ENCODE data around the gene ATP1A2. TPM values are rescaled to one million over a fixed set of nuclear protein-coding genes. Genes with fewer than 3 reads are reported as not detected.

The ATP1A2 gene
- total RNA-seq, 1 donor from 2014 or later, result 0.04 TPM

DNA sequence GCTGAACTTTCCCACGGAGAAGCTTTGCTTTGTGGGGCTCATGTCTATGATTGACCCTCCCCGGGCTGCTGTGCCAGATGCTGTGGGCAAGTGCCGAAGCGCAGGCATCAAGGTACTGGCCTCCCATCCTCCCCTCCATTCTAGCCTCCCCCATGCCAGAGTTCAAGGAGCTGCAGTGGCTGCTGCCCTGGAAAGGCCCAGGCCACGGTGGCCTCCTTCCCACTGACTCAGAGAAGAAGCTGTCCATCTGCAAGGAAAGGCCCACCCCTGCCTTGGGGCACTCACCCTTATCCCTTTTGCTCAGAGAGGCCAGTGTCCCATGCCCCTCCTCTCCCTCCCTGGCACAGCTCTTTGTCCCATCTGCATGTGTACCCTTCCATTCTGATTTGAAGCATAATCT is 14.9 kb downstream of the ATP1A2 start:
- no peak for DNase-seq (ENCODE audit: low read depth)
- Histone ChIP-seq H3K36me3 (ENCODE audit: control insufficient read depth, insufficient read depth, low read length) (no peaks in the 10 kb centered on the region), H3K4me3 (ENCODE audit: low read depth, low read length) (no peak overlapping the region), H3K27me3 (ENCODE audit: control insufficient read depth, insufficient read depth, low read length) (peaks cover 16% of the 10 kb centered on the region)
- TF ChIP-seq, protein P1, sequence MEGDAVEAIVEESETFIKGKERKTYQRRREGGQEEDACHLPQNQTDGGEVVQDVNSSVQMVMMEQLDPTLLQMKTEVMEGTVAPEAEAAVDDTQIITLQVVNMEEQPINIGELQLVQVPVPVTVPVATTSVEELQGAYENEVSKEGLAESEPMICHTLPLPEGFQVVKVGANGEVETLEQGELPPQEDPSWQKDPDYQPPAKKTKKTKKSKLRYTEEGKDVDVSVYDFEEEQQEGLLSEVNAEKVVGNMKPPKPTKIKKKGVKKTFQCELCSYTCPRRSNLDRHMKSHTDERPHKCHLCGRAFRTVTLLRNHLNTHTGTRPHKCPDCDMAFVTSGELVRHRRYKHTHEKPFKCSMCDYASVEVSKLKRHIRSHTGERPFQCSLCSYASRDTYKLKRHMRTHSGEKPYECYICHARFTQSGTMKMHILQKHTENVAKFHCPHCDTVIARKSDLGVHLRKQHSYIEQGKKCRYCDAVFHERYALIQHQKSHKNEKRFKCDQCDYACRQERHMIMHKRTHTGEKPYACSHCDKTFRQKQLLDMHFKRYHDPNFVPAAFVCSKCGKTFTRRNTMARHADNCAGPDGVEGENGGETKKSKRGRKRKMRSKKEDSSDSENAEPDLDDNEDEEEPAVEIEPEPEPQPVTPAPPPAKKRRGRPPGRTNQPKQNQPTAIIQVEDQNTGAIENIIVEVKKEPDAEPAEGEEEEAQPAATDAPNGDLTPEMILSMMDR (IDR thresholded peaks at IDR 0.05; ENCODE audit: insufficient read depth, low read length, poor library complexity, severe bottlenecking), result no peak

DNA sequence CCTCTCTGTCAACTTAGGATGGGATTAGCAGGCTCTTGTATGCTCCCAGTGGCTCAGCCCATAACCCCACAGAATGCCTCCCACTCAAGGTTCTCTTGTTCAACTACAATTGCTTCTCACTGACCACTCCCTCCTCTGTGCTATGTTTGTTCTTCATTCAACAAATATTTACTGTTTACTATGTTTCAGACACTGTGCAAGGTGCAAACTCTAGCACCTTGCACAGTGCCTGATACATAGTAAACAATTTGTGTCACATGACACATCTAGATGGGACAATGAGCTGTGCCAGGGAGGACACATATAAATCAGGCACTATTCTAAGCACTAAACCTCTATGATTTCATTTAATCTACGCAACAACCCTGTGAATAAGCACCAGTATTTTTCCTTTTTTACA is 15.4 kb downstream of the ATP1A2 start:
- no peak for DNase-seq (ENCODE audit: low read depth)
- TF ChIP-seq, protein P1 (IDR thresholded peaks at IDR 0.05; ENCODE audit: insufficient read depth, low read length, poor library complexity, severe bottlenecking), result no peak
- Histone ChIP-seq H3K36me3 (ENCODE audit: control insufficient read depth, insufficient read depth, low read length) (no peaks in the 10 kb centered on the region), H3K27me3 (ENCODE audit: control insufficient read depth, insufficient read depth, low read length) (peaks cover 16% of the 10 kb centered on the region), H3K4me3 (ENCODE audit: low read depth, low read length) (no peak overlapping the region)

DNA sequence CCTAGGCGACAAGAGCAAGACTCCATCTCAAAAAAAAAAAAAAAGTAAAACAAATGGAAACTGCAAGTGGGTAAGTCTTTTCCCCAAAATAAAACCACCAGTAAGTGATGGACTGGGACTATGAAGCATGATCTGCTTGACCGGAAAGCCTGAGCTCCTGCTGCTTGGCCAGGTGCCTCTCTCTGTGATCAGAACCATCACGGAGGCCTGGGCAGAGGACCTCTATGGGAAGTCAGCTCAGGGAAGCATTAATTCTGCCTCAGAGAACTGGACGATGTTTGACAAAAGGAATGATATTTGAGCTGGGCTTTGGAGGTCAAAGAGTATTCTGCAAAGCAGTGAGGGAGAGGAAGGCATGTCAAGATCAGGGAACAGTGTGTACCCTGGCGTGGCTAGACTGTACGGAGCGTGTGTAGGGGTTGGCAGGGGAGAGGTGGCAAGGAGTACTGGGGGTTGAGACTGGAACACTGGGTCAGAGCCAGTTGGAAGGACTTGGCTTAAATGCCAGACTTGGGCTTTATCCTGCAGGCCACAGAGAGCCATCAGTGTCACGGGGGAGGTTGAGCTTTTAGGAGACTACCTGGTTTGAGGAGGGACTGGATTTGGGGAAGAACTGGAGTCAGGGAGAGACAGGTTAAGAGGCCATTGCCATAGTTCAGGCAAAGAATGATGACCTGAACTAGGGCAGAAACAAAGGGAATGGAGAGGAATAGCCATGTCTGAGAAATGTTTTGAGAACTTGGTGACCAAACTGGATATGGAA is 16.4 kb downstream of the ATP1A2 start:
- Histone ChIP-seq H3K27me3 (ENCODE audit: control insufficient read depth, insufficient read depth, low read length) (peaks cover 16% of the 10 kb centered on the region), H3K4me3 (ENCODE audit: low read depth, low read length) (no peak overlapping the region), H3K36me3 (ENCODE audit: control insufficient read depth, insufficient read depth, low read length) (no peaks in the 10 kb centered on the region)
- TF ChIP-seq, protein P1 (IDR thresholded peaks at IDR 0.05; ENCODE audit: insufficient read depth, low read length, poor library complexity, severe bottlenecking), result no peak
- DNase-seq (ENCODE audit: low read depth), result no peak

DNA sequence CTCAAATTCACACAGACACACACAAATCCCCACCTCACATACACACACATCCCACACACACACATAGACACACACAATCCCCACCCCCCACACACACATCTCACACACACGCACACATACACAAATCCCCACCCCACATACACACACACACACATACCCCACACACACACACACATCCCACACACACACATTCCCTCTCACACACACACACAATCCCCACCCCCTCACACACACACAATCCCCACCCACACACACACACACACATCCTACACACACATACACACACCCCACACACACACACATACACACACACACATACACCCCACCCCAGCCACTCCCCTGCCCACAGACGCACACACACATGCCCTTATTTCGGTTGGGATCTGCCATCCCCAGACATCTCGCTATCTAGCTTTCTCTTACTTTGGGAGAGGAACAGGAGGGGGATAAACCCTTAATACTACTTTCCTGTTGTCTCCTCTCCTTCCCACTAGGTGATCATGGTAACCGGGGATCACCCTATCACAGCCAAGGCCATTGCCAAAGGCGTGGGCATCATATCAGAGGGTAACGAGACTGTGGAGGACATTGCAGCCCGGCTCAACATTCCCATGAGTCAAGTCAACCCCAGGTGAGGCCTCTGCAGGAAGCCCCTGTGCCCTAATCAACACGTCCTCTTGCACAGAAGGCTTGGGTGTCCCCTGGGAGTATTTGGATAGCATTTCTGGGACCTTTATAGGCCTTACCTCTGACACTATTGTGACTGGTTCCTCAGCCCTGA is 18.6 kb downstream of the ATP1A2 start:
- TF ChIP-seq, protein P1 (IDR thresholded peaks at IDR 0.05; ENCODE audit: insufficient read depth, low read length, poor library complexity, severe bottlenecking), result no peak
- no peak for DNase-seq (ENCODE audit: low read depth)
- Histone ChIP-seq H3K4me3 (ENCODE audit: low read depth, low read length) (no peak overlapping the region), H3K36me3 (ENCODE audit: control insufficient read depth, insufficient read depth, low read length) (no peaks in the 10 kb centered on the region), H3K27me3 (ENCODE audit: control insufficient read depth, insufficient read depth, low read length) (peaks cover 16% of the 10 kb centered on the region)

DNA sequence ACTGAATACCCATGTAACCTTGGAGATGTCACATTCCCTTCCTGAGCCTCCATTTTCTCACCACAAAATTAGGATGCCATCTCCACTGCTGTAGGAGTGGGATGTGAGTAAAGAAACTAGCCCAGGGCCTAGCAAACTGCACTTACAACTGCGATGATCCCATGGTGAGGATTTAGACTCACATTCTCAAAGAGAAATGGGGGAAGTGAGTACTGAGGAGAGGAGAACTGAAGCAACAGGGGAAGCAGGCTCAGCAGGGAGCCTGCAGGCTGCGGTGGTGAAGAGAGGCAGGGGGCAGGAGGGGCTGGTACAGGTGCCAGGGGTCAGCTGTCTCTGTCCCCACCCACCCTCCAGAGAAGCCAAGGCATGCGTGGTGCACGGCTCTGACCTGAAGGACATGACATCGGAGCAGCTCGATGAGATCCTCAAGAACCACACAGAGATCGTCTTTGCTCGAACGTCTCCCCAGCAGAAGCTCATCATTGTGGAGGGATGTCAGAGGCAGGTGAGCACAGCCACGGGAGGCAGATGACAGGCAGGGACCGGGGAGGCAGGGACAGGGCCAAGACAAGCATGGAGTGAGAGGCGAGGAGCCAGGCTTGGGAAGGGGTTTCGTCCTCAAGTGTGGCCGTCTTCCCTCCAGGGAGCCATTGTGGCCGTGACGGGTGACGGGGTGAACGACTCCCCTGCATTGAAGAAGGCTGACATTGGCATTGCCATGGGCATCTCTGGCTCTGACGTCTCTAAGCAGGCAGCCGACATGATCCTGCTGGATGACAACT is 19.4 kb downstream of the ATP1A2 start:
- TF ChIP-seq, protein P1 (IDR thresholded peaks at IDR 0.05; ENCODE audit: insufficient read depth, low read length, poor library complexity, severe bottlenecking), result no peak
- DNase-seq (ENCODE audit: low read depth), result no peak

More for the DNA sequence above, 19.4 kb downstream of the ATP1A2 start:
- H3K4me3 ChIP-seq (ENCODE audit: low read depth, low read length), result no peak overlapping the region
- H3K36me3 ChIP-seq (ENCODE audit: control insufficient read depth, insufficient read depth, low read length), result no peaks in the 10 kb centered on the region
- H3K27me3 ChIP-seq (ENCODE audit: control insufficient read depth, insufficient read depth, low read length), result peaks cover 16% of the 10 kb centered on the region

All from kidney epithelial cell (primary cell).